Natural killer cell (primary cell): Measurements from ENCODE around the gene SELE. TPM values are rescaled to one million over a fixed set of nuclear protein-coding genes. Genes with fewer than 3 reads are reported as not detected.
A peak's percentile ranks its signal among the peaks of the same experiment; 100 is the strongest.

Experiments used
- ATAC-seq, 3 donors: fragments of 150-1000 bp in 2 of 3; fragments of 200-7000 bp in 1 of 3; cut with Tn5 transposase; 1 replicate in 1 of 3; 2 replicates in 2 of 3; pipeline ENCODE4 v1.10.0; 2021; ENCODE audit warnings: mild to moderate bottlenecking in 2 of 3, moderate library complexity in 2 of 3
- DNase-seq, 2 donors: peaks; one replicate each; pipeline versions ENCODE4 v3.0.0 to v3.0.0-alpha.2; 2013 to 2021; ENCODE audit warnings: mixed read lengths in 1 of 2
- H3K27ac ChIP-seq: one replicate; pipeline ENCODE4 v1.5.1; 2013; ENCODE audit warnings: mild to moderate bottlenecking, low read length
- H3K27me3 ChIP-seq: one replicate; pipeline ENCODE4 v1.6.1; 2013; ENCODE audit warnings: low read length; ENCODE audit not compliant: control insufficient read depth, insufficient read depth
- H3K36me3 ChIP-seq: one replicate; pipeline ENCODE4 v1.6.1; 2013; ENCODE audit warnings: low read length; ENCODE audit not compliant: control insufficient read depth, insufficient read depth
- H3K4me1 ChIP-seq: one replicate; pipeline ENCODE4 v1.6.1; 2013; ENCODE audit warnings: low read length; ENCODE audit not compliant: control insufficient read depth, insufficient read depth
- H3K4me3 ChIP-seq: one replicate; pipeline ENCODE4 v1.5.1; 2013; ENCODE audit warnings: low read length
- H3K9me3 ChIP-seq: one replicate; pipeline ENCODE4 v1.6.1; 2013; ENCODE audit warnings: low read length; ENCODE audit not compliant: control insufficient read depth, insufficient read depth
- H3K27ac Mint-ChIP-seq, 2 donors: one replicate each; pipeline ENCODE4 v1.8.0; 2022; ENCODE audit warnings: mild to moderate bottlenecking in 2 of 2, mixed read lengths in 2 of 2, moderate library complexity in 1 of 2
- H3K27me3 Mint-ChIP-seq, 2 donors: one replicate each; pipeline ENCODE4 v1.8.0; 2022; ENCODE audit warnings: low read depth in 2 of 2, mixed read lengths in 2 of 2
- H3K36me3 Mint-ChIP-seq: one replicate; pipeline ENCODE4 v1.8.0; 2022; ENCODE audit warnings: mixed read lengths
- H3K4me1 Mint-ChIP-seq, 2 donors: one replicate each; pipeline ENCODE4 v1.8.0; 2022; ENCODE audit warnings: mixed read lengths in 2 of 2
- H3K4me3 Mint-ChIP-seq: one replicate; pipeline ENCODE4 v1.8.0; 2022; ENCODE audit warnings: mild to moderate bottlenecking, moderate library complexity, mixed read lengths
- H3K9me3 Mint-ChIP-seq, 2 donors: one replicate each; pipeline ENCODE4 v1.8.0; 2022; ENCODE audit warnings: mixed read lengths in 2 of 2
- WGBS: methylation state at CpG from one replicate; pipeline ENCODE4 v1.1.7; 2013; ENCODE audit warnings: missing lambda C conversion rate; ENCODE audit not compliant: insufficient coverage; 5-methylcytosine and 5-hydroxymethylcytosine counted together
- intact Hi-C: fragments of 100-400 bp; cut with micrococcal nuclease; formaldehyde crosslinking; loops from one replicate; pipeline ENCODE4 v1.14.2; 2022
- total RNA-seq, 4 donors: library from RNA; stranded (reverse); fragments of 120-200 nt in 1 of 4; gene quantifications; one replicate each; pipeline versions ENCODE4 v1.2.3 to v1.2.4, GENCODE V29; 2013 to 2022
- TF ChIP-seq, protein P1 (sequence below): fragments of 200-600 bp; IDR thresholded peaks from one replicate; pipeline ENCODE4 v1.8.0; 2022; ENCODE audit warnings: antibody characterized with exemption

The SELE gene
- total RNA-seq, 3 donors from 2014 or later (not counting 1 experiment from before 2014, with no cell fraction given) = not detected

DNA sequence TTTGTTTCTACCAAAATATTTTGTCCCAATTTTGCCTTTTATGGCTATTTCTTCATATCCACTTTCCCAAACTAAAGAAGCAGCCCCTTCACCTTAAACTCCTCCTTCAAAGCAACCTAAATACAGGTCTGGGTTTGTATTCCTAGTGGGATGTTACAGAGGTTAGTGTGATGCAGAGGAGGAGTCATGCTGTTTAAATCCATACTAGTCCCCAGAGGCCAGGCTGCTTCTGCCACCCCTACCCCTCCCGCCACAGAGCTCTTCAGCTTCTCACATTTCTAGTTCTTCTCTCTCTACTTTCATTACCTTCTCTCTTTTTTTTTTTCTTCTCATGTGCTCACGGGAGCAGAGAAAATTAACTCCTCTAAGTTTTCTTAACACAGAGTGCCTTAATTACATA, 51.8 kb downstream of the SELE start:
- Histone ChIP-seq H3K4me1 (peaks cover 14% of the 10 kb centered on the region), H3K27me3 (no peaks in the 10 kb centered on the region), H3K4me3 (no peak overlapping the region), H3K36me3 (no peaks in the 10 kb centered on the region), H3K9me3 (no peaks in the 10 kb centered on the region), H3K27ac (no peak overlapping the region)
- Mint-ChIP-seq H3K4me1 (peaks cover 24 to 33% of the 10 kb centered on the region in 2 donors), H3K36me3 (no peaks in the 10 kb centered on the region), H3K4me3 (peak overlapping the region; percentile 69), H3K27ac (peak overlapping the region in 1 of 2 donors; percentile 74), H3K27me3 (no peaks in the 10 kb centered on the region), H3K9me3 (no peaks in the 10 kb centered on the region)
- no peak for DNase-seq
- intact Hi-C loops = no loop called here
- TF ChIP-seq, protein P1, sequence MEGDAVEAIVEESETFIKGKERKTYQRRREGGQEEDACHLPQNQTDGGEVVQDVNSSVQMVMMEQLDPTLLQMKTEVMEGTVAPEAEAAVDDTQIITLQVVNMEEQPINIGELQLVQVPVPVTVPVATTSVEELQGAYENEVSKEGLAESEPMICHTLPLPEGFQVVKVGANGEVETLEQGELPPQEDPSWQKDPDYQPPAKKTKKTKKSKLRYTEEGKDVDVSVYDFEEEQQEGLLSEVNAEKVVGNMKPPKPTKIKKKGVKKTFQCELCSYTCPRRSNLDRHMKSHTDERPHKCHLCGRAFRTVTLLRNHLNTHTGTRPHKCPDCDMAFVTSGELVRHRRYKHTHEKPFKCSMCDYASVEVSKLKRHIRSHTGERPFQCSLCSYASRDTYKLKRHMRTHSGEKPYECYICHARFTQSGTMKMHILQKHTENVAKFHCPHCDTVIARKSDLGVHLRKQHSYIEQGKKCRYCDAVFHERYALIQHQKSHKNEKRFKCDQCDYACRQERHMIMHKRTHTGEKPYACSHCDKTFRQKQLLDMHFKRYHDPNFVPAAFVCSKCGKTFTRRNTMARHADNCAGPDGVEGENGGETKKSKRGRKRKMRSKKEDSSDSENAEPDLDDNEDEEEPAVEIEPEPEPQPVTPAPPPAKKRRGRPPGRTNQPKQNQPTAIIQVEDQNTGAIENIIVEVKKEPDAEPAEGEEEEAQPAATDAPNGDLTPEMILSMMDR = no peak
- ATAC-seq = no peak
- 48% methylated on average over 2 of the region's 2 CpGs for WGBS

DNA sequence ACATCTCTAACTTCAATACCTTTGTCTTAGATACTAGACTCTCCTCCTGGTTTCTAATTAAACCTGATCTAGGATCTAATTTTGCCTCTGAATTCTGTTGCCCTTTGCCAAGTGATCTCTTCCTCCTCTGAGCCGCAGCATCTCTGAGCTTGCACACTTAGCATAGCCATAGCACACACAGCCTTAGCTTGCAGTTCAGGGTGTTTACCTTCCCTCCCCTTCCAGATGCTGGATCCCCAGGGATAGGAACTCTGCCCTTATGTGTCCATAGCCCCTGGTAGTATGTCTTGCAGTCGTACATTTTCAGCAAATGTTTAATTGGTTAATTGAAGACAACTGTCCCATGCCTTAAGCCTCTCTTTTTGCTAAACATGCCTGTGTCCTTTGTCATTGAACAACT, 52.7 kb downstream of the SELE start:
- Mint-ChIP-seq H3K36me3 (no peaks in the 10 kb centered on the region), H3K4me3 (peak overlapping the region; percentile 65), H3K27ac (peak overlapping the region; percentile 68 to 74), H3K27me3 (no peaks in the 10 kb centered on the region), H3K4me1 (peaks cover 33 to 42% of the 10 kb centered on the region in 2 donors), H3K9me3 (no peaks in the 10 kb centered on the region)
- H3K36me3 ChIP-seq = no peaks in the 10 kb centered on the region
- no peaks in the 10 kb centered on the region for H3K9me3 ChIP-seq
- intact Hi-C loops = no loop called here
- peaks cover 17% of the 10 kb centered on the region for H3K4me1 ChIP-seq
- WGBS = 72% methylated on average over 2 of the region's 2 CpGs
- H3K27me3 ChIP-seq = no peaks in the 10 kb centered on the region
- peak overlapping the region; percentile 42 for H3K27ac ChIP-seq
- peak in 1 of 3 donors; percentile 28 for ATAC-seq
- no peak for DNase-seq
- no peak overlapping the region for H3K4me3 ChIP-seq
- TF ChIP-seq, protein P1 = no peak

DNA sequence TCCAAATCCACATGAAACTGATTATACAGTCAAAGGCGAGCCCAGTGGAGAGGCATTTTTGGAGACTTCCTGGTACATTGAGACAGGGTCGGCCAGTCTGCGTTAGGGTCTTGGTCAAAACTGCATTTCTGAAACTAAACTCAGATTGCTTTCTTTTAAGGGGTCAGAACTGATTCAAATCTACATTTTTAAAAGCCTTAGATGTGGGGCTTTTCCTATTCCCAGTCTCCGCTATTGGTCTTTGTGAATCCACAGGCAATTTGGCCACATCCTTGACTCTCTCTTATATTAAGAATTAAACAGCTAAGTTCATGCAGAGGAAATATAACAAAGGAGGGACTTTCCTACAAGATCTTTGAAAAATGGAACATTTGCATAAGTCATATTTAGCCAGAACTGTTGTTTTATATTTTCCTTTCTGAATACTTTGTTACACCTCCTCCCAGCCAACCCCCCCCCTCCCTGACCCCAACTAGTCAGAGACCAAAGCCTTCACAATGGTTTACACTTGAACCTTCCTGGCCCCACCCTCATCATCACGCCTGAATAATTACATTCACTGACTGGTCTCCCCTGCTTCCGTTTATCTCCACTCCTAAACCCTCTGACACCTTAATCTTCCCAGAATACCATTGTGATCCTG, 53.4 kb downstream of the SELE start:
- peaks cover 39 to 49% of the 10 kb centered on the region in 2 donors for H3K4me1 Mint-ChIP-seq
- peak overlapping the region; percentile 42 for H3K27ac ChIP-seq
- no peak for DNase-seq
- H3K36me3 Mint-ChIP-seq = no peaks in the 10 kb centered on the region
- H3K27me3 Mint-ChIP-seq = no peaks in the 10 kb centered on the region
- no peaks in the 10 kb centered on the region for H3K36me3 ChIP-seq
- peak overlapping the region; percentile 65 for H3K4me3 Mint-ChIP-seq
- peak overlapping the region; percentile 68 to 74 for H3K27ac Mint-ChIP-seq
- TF ChIP-seq, protein P1 = no peak
- no peaks in the 10 kb centered on the region for H3K9me3 ChIP-seq
- no peak overlapping the region for H3K4me3 ChIP-seq
- peaks cover 20% of the 10 kb centered on the region for H3K4me1 ChIP-seq
- H3K9me3 Mint-ChIP-seq = no peaks in the 10 kb centered on the region
- no peaks in the 10 kb centered on the region for H3K27me3 ChIP-seq
- intact Hi-C loops = no loop called here
- WGBS = 41% methylated on average over 6 of the region's 6 CpGs
- ATAC-seq = peak in 2 of 3 donors; percentile 77 to 83

DNA sequence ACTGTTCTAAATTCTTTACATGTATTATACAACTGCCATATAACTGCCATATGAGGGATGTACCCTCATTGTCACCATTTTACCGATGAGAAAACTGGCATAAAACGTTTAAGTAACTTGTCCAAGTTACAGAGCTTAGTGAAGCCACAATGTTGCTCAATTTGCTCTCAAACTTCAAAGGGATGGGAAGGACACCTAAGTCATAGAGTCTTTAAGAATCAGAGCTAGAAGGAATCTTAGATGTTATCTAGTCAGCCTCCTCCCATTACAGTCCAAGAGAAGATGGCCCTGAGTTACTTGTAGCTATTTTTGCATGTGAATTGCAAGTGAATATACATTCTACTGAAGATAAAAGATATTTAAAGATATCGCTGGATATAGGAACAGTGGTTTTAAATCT, 54.2 kb downstream of the SELE start:
- Mint-ChIP-seq H3K27me3 (no peaks in the 10 kb centered on the region), H3K4me3 (no peak overlapping the region), H3K36me3 (no peaks in the 10 kb centered on the region), H3K27ac (peak overlapping the region; percentile 68 to 74), H3K4me1 (peaks cover 41 to 50% of the 10 kb centered on the region in 2 donors), H3K9me3 (no peaks in the 10 kb centered on the region)
- H3K36me3 ChIP-seq = no peaks in the 10 kb centered on the region
- DNase-seq = no peak
- TF ChIP-seq, protein P1 = no peak
- WGBS = 62% methylated on average over 2 of the region's 3 CpGs
- H3K27me3 ChIP-seq = no peaks in the 10 kb centered on the region
- H3K4me1 ChIP-seq = peaks cover 20% of the 10 kb centered on the region
- no peak for ATAC-seq
- H3K27ac ChIP-seq = peak overlapping the region; percentile 14
- no peaks in the 10 kb centered on the region for H3K9me3 ChIP-seq
- intact Hi-C loops = no loop called here
- no peak overlapping the region for H3K4me3 ChIP-seq
